ENCODE measurements around the gene WDFY4. TPM values are rescaled to one million over a fixed set of nuclear protein-coding genes. Genes with fewer than 3 reads are reported as not detected.

WDFY4 gene
- polyA plus RNA-seq, 4 donors = 1.3 to 2.1 (median 1.7) TPM

- DNase-seq (ENCODE audit: low read depth in 4 of 4, low spot score in 3 of 4) = no peak
Measured at GRCh38 chr10:48895803-48896195, 211.1 kb downstream of the WDFY4 start.

- DNase-seq (ENCODE audit: low read depth in 4 of 4, low spot score in 3 of 4) = no peak
Measured at GRCh38 chr10:48896756-48897440, 212.2 kb downstream of the WDFY4 start.

GRCh38 chr10:48897441-48897790, 212.7 kb downstream of the WDFY4 start:
- no peak for DNase-seq (ENCODE audit: low read depth in 4 of 4, low spot score in 3 of 4)

- no peak for DNase-seq (ENCODE audit: low read depth in 4 of 4, low spot score in 3 of 4)
Measured at GRCh38 chr10:48898426-48898825, 213.8 kb downstream of the WDFY4 start.

GRCh38 chr10:48899781-48900180, 215.1 kb downstream of the WDFY4 start:
- no peak for DNase-seq (ENCODE audit: low read depth in 4 of 4, low spot score in 3 of 4)

- no peak for DNase-seq (ENCODE audit: low read depth in 4 of 4, low spot score in 3 of 4)
Measured at GRCh38 chr10:48900371-48900801, 215.7 kb downstream of the WDFY4 start.

- no peak for DNase-seq (ENCODE audit: low read depth in 4 of 4, low spot score in 3 of 4)
Measured at GRCh38 chr10:48901319-48901718, 216.6 kb downstream of the WDFY4 start.

- no peak for DNase-seq (ENCODE audit: low read depth in 4 of 4, low spot score in 3 of 4)
Measured at GRCh38 chr10:48902096-48902495, 217.4 kb downstream of the WDFY4 start.

- no peak for DNase-seq (ENCODE audit: low read depth in 4 of 4, low spot score in 3 of 4)
Measured at GRCh38 chr10:48903151-48903550, 218.5 kb downstream of the WDFY4 start.

GRCh38 chr10:48904861-48905260, 220.2 kb downstream of the WDFY4 start:
- no peak for DNase-seq (ENCODE audit: low read depth in 4 of 4, low spot score in 3 of 4)

- no peak for DNase-seq (ENCODE audit: low read depth in 4 of 4, low spot score in 3 of 4)
Measured at GRCh38 chr10:48905311-48905710, 220.6 kb downstream of the WDFY4 start.

GRCh38 chr10:48906841-48907240, 222.2 kb downstream of the WDFY4 start:
- no peak for DNase-seq (ENCODE audit: low read depth in 4 of 4, low spot score in 3 of 4)

GRCh38 chr10:48907730-48908129, 223.1 kb downstream of the WDFY4 start:
- no peak for DNase-seq (ENCODE audit: low read depth in 4 of 4, low spot score in 3 of 4)

GRCh38 chr10:48910548-48910947, 225.9 kb downstream of the WDFY4 start:
- no peak for DNase-seq (ENCODE audit: low read depth in 4 of 4, low spot score in 3 of 4)

- DNase-seq (ENCODE audit: low read depth in 4 of 4, low spot score in 3 of 4) = no peak
Measured at GRCh38 chr10:48913674-48914073, 229.0 kb downstream of the WDFY4 start.

- no peak for DNase-seq (ENCODE audit: low read depth in 4 of 4, low spot score in 3 of 4)
Measured at GRCh38 chr10:48923748-48924147, 239.1 kb downstream of the WDFY4 start.

- no peak for DNase-seq (ENCODE audit: low read depth in 4 of 4, low spot score in 3 of 4)
Measured at GRCh38 chr10:48924988-48925387, 240.3 kb downstream of the WDFY4 start.

GRCh38 chr10:48926255-48926654, 241.6 kb downstream of the WDFY4 start:
- DNase-seq (ENCODE audit: low read depth in 4 of 4, low spot score in 3 of 4) = no peak

- no peak for DNase-seq (ENCODE audit: low read depth in 4 of 4, low spot score in 3 of 4)
Measured at GRCh38 chr10:48926764-48927540, 242.3 kb downstream of the WDFY4 start.

- DNase-seq (ENCODE audit: low read depth in 4 of 4, low spot score in 3 of 4) = no peak
Measured at GRCh38 chr10:48929413-48929990, 244.8 kb downstream of the WDFY4 start.

- DNase-seq (ENCODE audit: low read depth in 4 of 4, low spot score in 3 of 4) = no peak
Measured at GRCh38 chr10:48931188-48931587, 246.5 kb downstream of the WDFY4 start.
